ENCODE data around the gene MEIS1. TPM values are rescaled to one million over a fixed set of nuclear protein-coding genes. Genes with fewer than 3 reads are reported as not detected.

The MEIS1 gene
- total and polyA plus RNA-seq, 2 of the 8 experiments (the other 6 are each of a cell fraction or from before 2014, with no cell fraction given) = 0.17 to 1.2 TPM

DNA sequence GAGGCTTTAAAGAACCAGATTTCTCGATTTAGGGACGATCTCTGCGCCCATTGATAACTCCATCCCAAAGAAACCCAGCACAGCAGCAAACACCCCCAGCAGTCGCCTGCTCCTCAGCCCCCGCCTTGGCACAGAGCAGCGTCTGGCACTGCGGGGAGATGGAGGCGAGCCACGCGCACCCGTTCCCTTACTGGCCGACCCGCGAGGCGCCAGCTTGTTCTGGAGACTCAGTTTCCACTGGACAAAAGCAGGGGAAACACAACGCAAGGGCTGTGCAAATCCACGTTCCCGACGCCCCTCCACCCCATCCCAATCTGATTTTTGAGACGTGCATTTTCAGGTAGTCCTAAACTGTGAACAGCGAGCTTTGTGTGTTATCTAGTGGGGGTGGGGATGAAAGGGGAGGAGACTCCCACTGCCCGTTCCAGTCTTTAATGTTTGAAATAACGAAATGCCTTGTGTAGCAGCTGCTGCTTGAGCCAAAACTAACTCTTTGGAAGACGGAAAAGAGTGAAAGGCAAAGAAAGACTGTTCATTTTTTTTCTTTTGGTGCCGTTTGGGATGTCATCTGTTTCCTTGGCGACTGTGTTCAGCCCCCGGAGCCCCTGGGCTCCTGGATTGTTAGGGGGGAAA is 143.2 kb downstream of the MEIS1 start (continued):
- TF ChIP-seq HDAC6 (IDR thresholded peaks at IDR 0.05; ENCODE audit: low read depth, low read length) = no peak
- TF ChIP-seq EGR1 (IDR thresholded peaks at IDR 0.05; ENCODE audit: borderline replicate concordance, low read depth, low read length) = no peak
- no peak for TF ChIP-seq RFX5 (IDR thresholded peaks at IDR 0.05; ENCODE audit: borderline replicate concordance, low read depth, low read length)
- no peak for TF ChIP-seq GABPA (IDR thresholded peaks at IDR 0.05; ENCODE audit: borderline replicate concordance, insufficient read depth, low read length)
- no peak for TF ChIP-seq SIRT6 (IDR thresholded peaks at IDR 0.05; ENCODE audit: low read length)
- TF ChIP-seq TCF12 (IDR thresholded peaks at IDR 0.05; ENCODE audit: low read depth, low read length) = 0 out of 2 replicates have a peak, but pooled peaks have one; percentile 16

Measured in H1 (cell line).